GM12801 (cell line): ENCODE measurements around the gene FOXP1.

Source experiments
- CTCF ChIP-seq: IDR thresholded peaks from one replicate; pipeline ENCODE4 v1.5.1; 2011; ENCODE audit warnings: control low read depth; ENCODE audit not compliant: insufficient read length; ENCODE audit errors: extremely low read depth

FOXP1 gene

GRCh38 chr3:71581457-71582035, 2.0 kb downstream of the FOXP1 start:
- no peak for TF ChIP-seq CTCF

- TF ChIP-seq CTCF: no peak
These were observed 2.7 kb downstream of the FOXP1 start for GRCh38 chr3:71580636-71581456.

- TF ChIP-seq CTCF: no peak
These were observed 3.6 kb downstream of the FOXP1 start for GRCh38 chr3:71579935-71580406.

GRCh38 chr3:71579326-71579934, 4.1 kb downstream of the FOXP1 start:
- no peak for TF ChIP-seq CTCF

GRCh38 chr3:71578054-71578751, 5.3 kb downstream of the FOXP1 start:
- TF ChIP-seq CTCF: no peak

GRCh38 chr3:71577011-71577410, 6.5 kb downstream of the FOXP1 start:
- no peak for TF ChIP-seq CTCF

GRCh38 chr3:71575433-71575832, 8.1 kb downstream of the FOXP1 start:
- TF ChIP-seq CTCF: no peak
